Ishikawa (cell line): ENCODE results near the gene PORCN.

ENCODE experiments used
- CEBPB ChIP-seq: IDR thresholded peaks from 2 replicates; pipeline ENCODE4 v1.6.1; 2012
- CREB1 ChIP-seq: IDR thresholded peaks from 2 replicates; pipeline ENCODE4 v1.6.1; 2012; ENCODE audit warnings: low read depth
- EGR1 ChIP-seq: IDR thresholded peaks from 2 replicates; pipeline ENCODE4 v1.6.1; 2012
- EP300 ChIP-seq: IDR thresholded peaks from 2 replicates; pipeline ENCODE4 v1.6.1; 2012; ENCODE audit warnings: borderline replicate concordance
- FOXM1 ChIP-seq: IDR thresholded peaks from 2 replicates; pipeline ENCODE4 v1.6.1; 2012; ENCODE audit warnings: low read depth, borderline replicate concordance
- MAX ChIP-seq: IDR thresholded peaks from 2 replicates; pipeline ENCODE4 v1.6.1; 2012
- NFIC ChIP-seq: IDR thresholded peaks from 2 replicates; pipeline ENCODE4 v1.6.1; 2012
- RAD21 ChIP-seq: IDR thresholded peaks from 2 replicates; pipeline ENCODE4 v1.6.1; 2012; ENCODE audit warnings: low read depth
- REST ChIP-seq: IDR thresholded peaks from 2 replicates; pipeline ENCODE4 v1.6.1; 2012; ENCODE audit warnings: low read depth, mild to moderate bottlenecking
- TAF1 ChIP-seq: IDR thresholded peaks from 2 replicates; pipeline ENCODE4 v1.6.1; 2012; ENCODE audit warnings: low read depth, mild to moderate bottlenecking
- TCF12 ChIP-seq: IDR thresholded peaks from 2 replicates; pipeline ENCODE4 v1.6.1; 2012; ENCODE audit warnings: low read depth
- TEAD4 ChIP-seq: IDR thresholded peaks from 2 replicates; pipeline ENCODE4 v1.6.1; 2012
- USF1 ChIP-seq: IDR thresholded peaks from 2 replicates; pipeline ENCODE4 v1.6.1; 2012
- YY1 ChIP-seq: IDR thresholded peaks from 2 replicates; pipeline ENCODE4 v1.6.1; 2012; ENCODE audit warnings: low read depth
- ZBTB7A ChIP-seq: IDR thresholded peaks from 2 replicates; pipeline ENCODE4 v1.6.1; 2012; ENCODE audit warnings: low read depth

The PORCN gene

GRCh38 chrX:48461830-48462229, 47.0 kb upstream of the PORCN start:
- TF ChIP-seq RAD21 (no peak), EP300 (no peak), FOXM1 (no peak), CREB1 (no peak), TCF12 (no peak), REST (no peak), YY1 (no peak), USF1 (no peak), ZBTB7A (no peak), TAF1 (no peak), EGR1 (no peak)

- TF ChIP-seq CREB1 (no peak), YY1 (no peak), TCF12 (no peak), RAD21 (no peak), EGR1 (no peak), REST (no peak), CEBPB (no peak), ZBTB7A (no peak), MAX (no peak), NFIC (no peak), TAF1 (no peak), FOXM1 (no peak), EP300 (no peak), USF1 (no peak)
Observed at GRCh38 chrX:48465336-48465933, 43.4 kb upstream of the PORCN start.

- TF ChIP-seq EP300 (no peak), USF1 (no peak), TCF12 (no peak), FOXM1 (no peak), CREB1 (no peak), YY1 (no peak), EGR1 (no peak), REST (no peak), TAF1 (no peak), NFIC (no peak), ZBTB7A (no peak)
Observed at GRCh38 chrX:48466696-48467095, 42.1 kb upstream of the PORCN start.

GRCh38 chrX:48467281-48467761, 41.5 kb upstream of the PORCN start:
- TF ChIP-seq ZBTB7A (no peak), CEBPB (no peak), TAF1 (no peak), RAD21 (no peak), TEAD4 (no peak), FOXM1 (no peak), EP300 (no peak), NFIC (no peak), REST (no peak), TCF12 (no peak), YY1 (no peak), EGR1 (no peak), USF1 (no peak), MAX (no peak)
